ENCODE results near the gene PET100.

The PET100 gene

GRCh38 chr19:7622933-7623685 is 6.5 kb upstream of the PET100 start:
- Histone ChIP-seq H3K27me3 (ENCODE audit: control insufficient read depth, insufficient read depth, low read length, poor library complexity, severe bottlenecking) (no peaks in the 10 kb centered on the region), H3K4me3 (ENCODE audit: insufficient read depth, low read depth, low read length) (no peak overlapping the region), H3K9me3 (ENCODE audit: control insufficient read depth, low read length) (no peaks in the 10 kb centered on the region), H3K36me3 (ENCODE audit: control insufficient read depth, insufficient read depth, low read length) (peaks cover 33% of the 10 kb centered on the region), H3K27ac (ENCODE audit: insufficient read depth, low read depth, low read length, poor library complexity, severe bottlenecking) (no peak overlapping the region), H3K4me1 (ENCODE audit: control insufficient read depth, insufficient read depth, low read length) (no peaks in the 10 kb centered on the region)
- WGBS, 2 experiments: 92 to 94% methylated on average over 16 of the region's 16 CpGs

- WGBS, 2 experiments: 93 to 94% methylated on average over 39 of the region's 39 CpGs
These were observed 5.6 kb upstream of the PET100 start for GRCh38 chr19:7623725-7624603.

GRCh38 chr19:7624810-7625209 is 4.8 kb upstream of the PET100 start:
- H3K27ac ChIP-seq (ENCODE audit: insufficient read depth, low read depth, low read length, poor library complexity, severe bottlenecking): no peak overlapping the region
- no peak overlapping the region for H3K4me3 ChIP-seq (ENCODE audit: insufficient read depth, low read depth, low read length)
- no peaks in the 10 kb centered on the region for H3K27me3 ChIP-seq (ENCODE audit: control insufficient read depth, insufficient read depth, low read length, poor library complexity, severe bottlenecking)
- no peaks in the 10 kb centered on the region for H3K9me3 ChIP-seq (ENCODE audit: control insufficient read depth, low read length)
- peaks cover 33% of the 10 kb centered on the region for H3K36me3 ChIP-seq (ENCODE audit: control insufficient read depth, insufficient read depth, low read length)
- WGBS, 2 experiments: 93 to 95% methylated on average over 17 of the region's 17 CpGs
- H3K4me1 ChIP-seq (ENCODE audit: control insufficient read depth, insufficient read depth, low read length): peaks cover 6% of the 10 kb centered on the region

More at GRCh38 chr19:7623725-7624603, 5.6 kb upstream of the PET100 start:
- no peak overlapping the region for H3K4me3 ChIP-seq (ENCODE audit: insufficient read depth, low read depth, low read length)
- H3K27me3 ChIP-seq (ENCODE audit: control insufficient read depth, insufficient read depth, low read length, poor library complexity, severe bottlenecking): no peaks in the 10 kb centered on the region
- no peaks in the 10 kb centered on the region for H3K9me3 ChIP-seq (ENCODE audit: control insufficient read depth, low read length)
- peaks cover 33% of the 10 kb centered on the region for H3K36me3 ChIP-seq (ENCODE audit: control insufficient read depth, insufficient read depth, low read length)
- no peak overlapping the region for H3K27ac ChIP-seq (ENCODE audit: insufficient read depth, low read depth, low read length, poor library complexity, severe bottlenecking)
- peaks cover 6% of the 10 kb centered on the region for H3K4me1 ChIP-seq (ENCODE audit: control insufficient read depth, insufficient read depth, low read length)

- WGBS, 2 experiments: 96% methylated on average over 34 of the region's 34 CpGs
- Histone ChIP-seq H3K4me1 (ENCODE audit: control insufficient read depth, insufficient read depth, low read length) (peaks cover 11% of the 10 kb centered on the region), H3K36me3 (ENCODE audit: control insufficient read depth, insufficient read depth, low read length) (peaks cover 26% of the 10 kb centered on the region)
These were observed 3.7 kb upstream of the PET100 start for GRCh38 chr19:7625763-7626372.

GRCh38 chr19:7627166-7627565 is 2.4 kb upstream of the PET100 start:
- 92% methylated on average over 24 of the region's 24 CpGs for WGBS, 2 experiments
- H3K9me3 ChIP-seq (ENCODE audit: control insufficient read depth, low read length): no peaks in the 10 kb centered on the region
- no peak overlapping the region for H3K4me3 ChIP-seq (ENCODE audit: insufficient read depth, low read depth, low read length)
- no peaks in the 10 kb centered on the region for H3K27me3 ChIP-seq (ENCODE audit: control insufficient read depth, insufficient read depth, low read length, poor library complexity, severe bottlenecking)
- peaks cover 13% of the 10 kb centered on the region for H3K4me1 ChIP-seq (ENCODE audit: control insufficient read depth, insufficient read depth, low read length)
- peaks cover 21% of the 10 kb centered on the region for H3K36me3 ChIP-seq (ENCODE audit: control insufficient read depth, insufficient read depth, low read length)
- no peak overlapping the region for H3K27ac ChIP-seq (ENCODE audit: insufficient read depth, low read depth, low read length, poor library complexity, severe bottlenecking)

More at GRCh38 chr19:7625763-7626372, 3.7 kb upstream of the PET100 start:
- Histone ChIP-seq H3K27ac (ENCODE audit: insufficient read depth, low read depth, low read length, poor library complexity, severe bottlenecking) (no peak overlapping the region), H3K27me3 (ENCODE audit: control insufficient read depth, insufficient read depth, low read length, poor library complexity, severe bottlenecking) (no peaks in the 10 kb centered on the region), H3K9me3 (ENCODE audit: control insufficient read depth, low read length) (no peaks in the 10 kb centered on the region), H3K4me3 (ENCODE audit: insufficient read depth, low read depth, low read length) (no peak overlapping the region)

GRCh38 chr19:7628589-7629311 is 843 bp upstream of the PET100 start:
- Histone ChIP-seq H3K9me3 (ENCODE audit: control insufficient read depth, low read length) (no peaks in the 10 kb centered on the region), H3K4me1 (ENCODE audit: control insufficient read depth, insufficient read depth, low read length) (peaks cover 13% of the 10 kb centered on the region), H3K36me3 (ENCODE audit: control insufficient read depth, insufficient read depth, low read length) (peaks cover 8% of the 10 kb centered on the region), H3K27ac (ENCODE audit: insufficient read depth, low read depth, low read length, poor library complexity, severe bottlenecking) (peak overlapping the region; percentile 12), H3K4me3 (ENCODE audit: insufficient read depth, low read depth, low read length) (peak overlapping the region; percentile 100), H3K27me3 (ENCODE audit: control insufficient read depth, insufficient read depth, low read length, poor library complexity, severe bottlenecking) (no peaks in the 10 kb centered on the region)
- WGBS, 2 experiments: 9 to 10% methylated on average over 15 of the region's 15 CpGs

GRCh38 chr19:7631577-7631976 is 2.0 kb downstream of the PET100 start:
- Histone ChIP-seq H3K4me1 (ENCODE audit: control insufficient read depth, insufficient read depth, low read length) (peaks cover 13% of the 10 kb centered on the region), H3K9me3 (ENCODE audit: control insufficient read depth, low read length) (no peaks in the 10 kb centered on the region), H3K4me3 (ENCODE audit: insufficient read depth, low read depth, low read length) (no peak overlapping the region), H3K27ac (ENCODE audit: insufficient read depth, low read depth, low read length, poor library complexity, severe bottlenecking) (no peak overlapping the region), H3K36me3 (ENCODE audit: control insufficient read depth, insufficient read depth, low read length) (no peaks in the 10 kb centered on the region), H3K27me3 (ENCODE audit: control insufficient read depth, insufficient read depth, low read length, poor library complexity, severe bottlenecking) (peaks cover 21% of the 10 kb centered on the region)
- WGBS, 2 experiments: 95% methylated on average over 12 of the region's 12 CpGs

- Histone ChIP-seq H3K9me3 (ENCODE audit: control insufficient read depth, low read length) (no peaks in the 10 kb centered on the region), H3K27ac (ENCODE audit: insufficient read depth, low read depth, low read length, poor library complexity, severe bottlenecking) (no peak overlapping the region), H3K4me3 (ENCODE audit: insufficient read depth, low read depth, low read length) (no peak overlapping the region), H3K4me1 (ENCODE audit: control insufficient read depth, insufficient read depth, low read length) (peaks cover 13% of the 10 kb centered on the region), H3K27me3 (ENCODE audit: control insufficient read depth, insufficient read depth, low read length, poor library complexity, severe bottlenecking) (peaks cover 25% of the 10 kb centered on the region), H3K36me3 (ENCODE audit: control insufficient read depth, insufficient read depth, low read length) (no peaks in the 10 kb centered on the region)
- 94 to 95% methylated on average over 40 of the region's 40 CpGs for WGBS, 2 experiments
These were observed 3.0 kb downstream of the PET100 start for GRCh38 chr19:7632340-7633203.

GRCh38 chr19:7633698-7634097 is 4.1 kb downstream of the PET100 start, which contains the start of gene PCP2:
PCP2 (minus strand) TSS chr19:7633719; CDS start chr19:7633457, 262 bp downstream.
- Histone ChIP-seq H3K4me1 (ENCODE audit: control insufficient read depth, insufficient read depth, low read length) (peaks cover 8% of the 10 kb centered on the region), H3K4me3 (ENCODE audit: insufficient read depth, low read depth, low read length) (no peak within 1 kb of the TSS), H3K27ac (ENCODE audit: insufficient read depth, low read depth, low read length, poor library complexity, severe bottlenecking) (no peak within 1 kb of the TSS), H3K27me3 (ENCODE audit: control insufficient read depth, insufficient read depth, low read length, poor library complexity, severe bottlenecking) (peaks cover 25% of the 10 kb centered on the region), H3K36me3 (ENCODE audit: control insufficient read depth, insufficient read depth, low read length) (no peaks in the 10 kb centered on the region), H3K9me3 (ENCODE audit: control insufficient read depth, low read length) (no peaks in the 10 kb centered on the region)
- 57 to 78% methylated on average over 2 of the region's 2 CpGs for WGBS, 2 experiments

Data from ectodermal cell (in vitro differentiated cells).